Astrocyte (in vitro differentiated cells and primary cell): ENCODE measurements around the gene NSD1. TPM values are rescaled to one million over a fixed set of nuclear protein-coding genes. Genes with fewer than 3 reads are reported as not detected.

Source experiments
- DNase-seq: peaks from one replicate; pipeline ENCODE4 v3.0.0-alpha.2; 2010; ENCODE audit warnings: low read depth
- FAIRE-seq: peaks from 2 replicates; lab custom pipeline; 2011; peaks lifted over from hg19 to GRCh38; lab: Jason Lieb, UNC
- H2AFZ ChIP-seq: 2 replicates; pipeline ENCODE4 v1.6.0; 2012; ENCODE audit warnings: low read depth, low read length, inconsistent platforms
- H3K27ac ChIP-seq: 2 replicates; pipeline ENCODE4 v1.5.1; 2011; ENCODE audit warnings: low read depth, low read length, inconsistent platforms
- H3K27me3 ChIP-seq: 2 replicates; pipeline ENCODE4 v1.6.0; 2011; ENCODE audit warnings: low read length, inconsistent platforms; ENCODE audit not compliant: insufficient read depth
- H3K36me3 ChIP-seq: 2 replicates; pipeline ENCODE4 v1.5.1; 2011; ENCODE audit warnings: low read length, inconsistent platforms; ENCODE audit not compliant: insufficient read depth
- H3K4me1 ChIP-seq: 2 replicates; pipeline ENCODE4 v1.5.1; 2011; ENCODE audit warnings: low read length, inconsistent platforms; ENCODE audit not compliant: insufficient read depth
- H3K4me2 ChIP-seq: 2 replicates; pipeline ENCODE4 v1.6.0; 2012; ENCODE audit warnings: low read length, inconsistent platforms
- H3K4me3 ChIP-seq: 2 replicates; pipeline ENCODE4 v1.5.1; 2011; ENCODE audit warnings: low read depth, mild to moderate bottlenecking, low read length, inconsistent platforms; ENCODE audit not compliant: insufficient read depth
- H3K79me2 ChIP-seq: 2 replicates; pipeline ENCODE4 v1.6.0; 2012; ENCODE audit warnings: mild to moderate bottlenecking, low read length, inconsistent platforms; ENCODE audit not compliant: insufficient read depth
- H3K9ac ChIP-seq: 2 replicates; pipeline ENCODE4 v1.6.0; 2012; ENCODE audit warnings: mild to moderate bottlenecking, low read length, inconsistent platforms
- H3K9me3 ChIP-seq: 2 replicates; pipeline ENCODE4 v1.5.1; 2012; ENCODE audit warnings: low read depth, mild to moderate bottlenecking, low read length, inconsistent platforms; ENCODE audit not compliant: insufficient read depth
- H4K20me1 ChIP-seq: 2 replicates; pipeline ENCODE4 v1.6.0; 2012; ENCODE audit warnings: low read length, inconsistent platforms; ENCODE audit not compliant: insufficient read depth
- H3K27ac Mint-ChIP-seq: one replicate; pipeline ENCODE4 v1.8.0; 2021; ENCODE audit warnings: mild to moderate bottlenecking, mixed read lengths; ENCODE audit not compliant: unreplicated experiment
- H3K27me3 Mint-ChIP-seq: one replicate; pipeline ENCODE4 v1.8.0; 2021; ENCODE audit warnings: low read depth, mixed read lengths; ENCODE audit not compliant: unreplicated experiment
- H3K36me3 Mint-ChIP-seq: one replicate; pipeline ENCODE4 v1.8.0; 2021; ENCODE audit warnings: low read depth, mixed read lengths; ENCODE audit not compliant: unreplicated experiment
- H3K4me1 Mint-ChIP-seq: one replicate; pipeline ENCODE4 v1.8.0; 2021; ENCODE audit warnings: low read depth, mixed read lengths; ENCODE audit not compliant: unreplicated experiment
- H3K4me3 Mint-ChIP-seq: one replicate; pipeline ENCODE4 v1.8.0; 2021; ENCODE audit warnings: mild to moderate bottlenecking, moderate library complexity, mixed read lengths; ENCODE audit not compliant: unreplicated experiment
- H3K9me3 Mint-ChIP-seq: one replicate; pipeline ENCODE4 v1.8.0; 2021; ENCODE audit warnings: mild to moderate bottlenecking, mixed read lengths; ENCODE audit not compliant: unreplicated experiment
- CTCF ChIP-seq: IDR thresholded peaks from 2 replicates; pipeline ENCODE4 v1.5.1; 2011; ENCODE audit warnings: low read depth, mild to moderate bottlenecking, inconsistent platforms, low read length, moderate library complexity; ENCODE audit not compliant: insufficient read depth
- EZH2 ChIP-seq: IDR thresholded peaks from 2 replicates; pipeline ENCODE4 v1.6.1; 2012; ENCODE audit warnings: mild to moderate bottlenecking, low read length, inconsistent platforms; ENCODE audit not compliant: insufficient read depth
- total RNA-seq: library from RNA; stranded (reverse); gene quantifications from 2 replicates; pipeline ENCODE4 v1.2.1, GENCODE V29; 2021

NSD1 gene
- total RNA-seq, 1 donor from 2014 or later: 71.9 TPM

DNA sequence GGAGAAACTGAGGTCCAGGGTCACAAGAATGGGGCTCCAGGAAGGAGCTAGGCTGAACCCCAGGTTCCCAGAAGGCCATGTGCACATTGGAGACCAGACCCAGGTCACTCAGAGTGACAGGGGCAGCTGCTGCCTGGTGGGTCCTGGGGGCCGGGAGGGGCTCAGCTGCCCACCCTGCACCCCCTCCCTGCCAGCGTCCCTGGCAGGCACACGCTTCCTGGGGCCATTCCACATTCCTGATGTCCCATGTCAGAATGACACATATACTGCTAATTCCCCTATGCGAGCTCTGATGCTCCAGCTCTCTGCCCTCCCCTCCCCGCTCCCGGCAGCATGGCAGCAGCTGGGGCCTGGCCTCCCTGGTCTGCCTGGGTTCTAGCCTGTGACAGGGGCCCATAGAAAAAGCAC, 32.9 kb upstream of the NSD1 start:
- no peaks in the 10 kb centered on the region for H3K9me3 ChIP-seq
- no peak overlapping the region for H2AFZ ChIP-seq
- no peak for DNase-seq
- no peak overlapping the region for H3K4me2 ChIP-seq
- no peaks in the 10 kb centered on the region for H4K20me1 ChIP-seq
- peaks cover 14% of the 10 kb centered on the region for H3K27me3 Mint-ChIP-seq
- no peak for FAIRE-seq
- H3K36me3 ChIP-seq: no peaks in the 10 kb centered on the region
- no peaks in the 10 kb centered on the region for H3K9me3 Mint-ChIP-seq
- TF ChIP-seq EZH2 (no peak), CTCF (no peak)
- no peaks in the 10 kb centered on the region for H3K79me2 ChIP-seq
- H3K4me3 ChIP-seq: no peak overlapping the region
- no peak overlapping the region for H3K27ac Mint-ChIP-seq
- no peaks in the 10 kb centered on the region for H3K27me3 ChIP-seq
- H3K4me1 ChIP-seq: no peaks in the 10 kb centered on the region
- H3K4me3 Mint-ChIP-seq: no peak overlapping the region
- H3K4me1 Mint-ChIP-seq: no peaks in the 10 kb centered on the region
- H3K36me3 Mint-ChIP-seq: no peaks in the 10 kb centered on the region
- H3K9ac ChIP-seq: no peak overlapping the region
- no peak overlapping the region for H3K27ac ChIP-seq

- Mint-ChIP-seq H3K27ac (no peak overlapping the region), H3K36me3 (no peaks in the 10 kb centered on the region), H3K9me3 (no peaks in the 10 kb centered on the region), H3K4me1 (no peaks in the 10 kb centered on the region), H3K27me3 (peaks cover 22% of the 10 kb centered on the region), H3K4me3 (no peak overlapping the region)
- Histone ChIP-seq H3K4me1 (no peaks in the 10 kb centered on the region), H3K79me2 (no peaks in the 10 kb centered on the region), H3K9ac (no peak overlapping the region), H3K27ac (no peak overlapping the region), H3K27me3 (no peaks in the 10 kb centered on the region), H3K9me3 (no peaks in the 10 kb centered on the region), H3K4me3 (no peak overlapping the region), H3K4me2 (no peak overlapping the region), H4K20me1 (no peaks in the 10 kb centered on the region), H2AFZ (no peak overlapping the region), H3K36me3 (no peaks in the 10 kb centered on the region)
- FAIRE-seq (no peak), DNase-seq (no peak)
- TF ChIP-seq CTCF (no peak), EZH2 (no peak)
Observed at GRCh38 chr5:177103523-177104253, 29.9 kb upstream of the NSD1 start.

DNA sequence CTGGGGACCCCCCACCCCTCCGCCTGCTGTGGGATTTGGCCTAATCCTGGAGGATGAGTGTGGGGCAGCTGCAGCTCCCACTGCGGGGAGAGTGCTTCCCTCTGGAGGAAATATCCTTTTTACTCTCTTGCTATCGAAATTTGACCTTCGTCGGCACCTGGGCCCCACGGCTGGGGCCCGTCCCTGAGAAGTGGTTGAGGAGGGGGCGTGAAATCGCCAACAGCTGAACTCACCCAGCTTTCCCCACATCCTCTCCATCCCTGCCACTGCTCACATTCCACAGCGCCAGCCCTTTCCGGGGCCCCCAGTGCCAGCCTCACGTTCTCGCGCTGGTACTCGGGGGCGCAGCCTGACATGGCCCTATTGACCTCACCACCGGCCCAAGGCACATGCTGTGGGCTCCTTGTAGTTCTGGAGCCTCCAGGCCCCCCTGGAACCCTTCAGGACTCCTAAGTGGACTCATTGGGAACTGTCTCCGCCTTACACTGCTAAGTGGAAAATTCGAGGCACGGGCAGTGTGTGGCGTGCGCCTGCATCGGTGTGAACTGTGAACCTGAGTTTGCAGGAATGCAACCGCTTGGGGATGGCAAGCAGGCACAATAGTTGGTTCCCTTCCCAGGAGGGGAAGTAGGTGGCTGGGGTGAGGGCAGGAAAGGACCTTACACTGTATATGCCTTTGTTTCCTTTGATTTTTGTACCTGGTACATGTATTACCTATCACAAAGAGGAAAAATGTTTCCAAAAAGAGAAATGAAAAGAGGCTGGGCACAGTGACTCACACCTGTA, 27.7 kb upstream of the NSD1 start:
- Histone ChIP-seq H3K9me3 (no peaks in the 10 kb centered on the region), H3K27me3 (no peaks in the 10 kb centered on the region), H3K27ac (no peak overlapping the region), H3K4me2 (no peak overlapping the region), H3K36me3 (no peaks in the 10 kb centered on the region), H3K4me1 (no peaks in the 10 kb centered on the region), H3K4me3 (no peak overlapping the region), H3K79me2 (no peaks in the 10 kb centered on the region), H3K9ac (no peak overlapping the region), H2AFZ (no peak overlapping the region), H4K20me1 (no peaks in the 10 kb centered on the region)
- DNase-seq (no peak), FAIRE-seq (no peak)
- H3K4me1 Mint-ChIP-seq: no peaks in the 10 kb centered on the region
- no peaks in the 10 kb centered on the region for H3K9me3 Mint-ChIP-seq
- H3K27ac Mint-ChIP-seq: no peak overlapping the region
- no peak overlapping the region for H3K4me3 Mint-ChIP-seq
- TF ChIP-seq CTCF (no peak), EZH2 (no peak)
- no peaks in the 10 kb centered on the region for H3K36me3 Mint-ChIP-seq
- H3K27me3 Mint-ChIP-seq: peaks cover 29% of the 10 kb centered on the region
